ENCODE measurements around the gene TTYH3.
A peak's percentile ranks its signal among the peaks of the same experiment; 100 is the strongest.

- TF ChIP-seq, protein P1, sequence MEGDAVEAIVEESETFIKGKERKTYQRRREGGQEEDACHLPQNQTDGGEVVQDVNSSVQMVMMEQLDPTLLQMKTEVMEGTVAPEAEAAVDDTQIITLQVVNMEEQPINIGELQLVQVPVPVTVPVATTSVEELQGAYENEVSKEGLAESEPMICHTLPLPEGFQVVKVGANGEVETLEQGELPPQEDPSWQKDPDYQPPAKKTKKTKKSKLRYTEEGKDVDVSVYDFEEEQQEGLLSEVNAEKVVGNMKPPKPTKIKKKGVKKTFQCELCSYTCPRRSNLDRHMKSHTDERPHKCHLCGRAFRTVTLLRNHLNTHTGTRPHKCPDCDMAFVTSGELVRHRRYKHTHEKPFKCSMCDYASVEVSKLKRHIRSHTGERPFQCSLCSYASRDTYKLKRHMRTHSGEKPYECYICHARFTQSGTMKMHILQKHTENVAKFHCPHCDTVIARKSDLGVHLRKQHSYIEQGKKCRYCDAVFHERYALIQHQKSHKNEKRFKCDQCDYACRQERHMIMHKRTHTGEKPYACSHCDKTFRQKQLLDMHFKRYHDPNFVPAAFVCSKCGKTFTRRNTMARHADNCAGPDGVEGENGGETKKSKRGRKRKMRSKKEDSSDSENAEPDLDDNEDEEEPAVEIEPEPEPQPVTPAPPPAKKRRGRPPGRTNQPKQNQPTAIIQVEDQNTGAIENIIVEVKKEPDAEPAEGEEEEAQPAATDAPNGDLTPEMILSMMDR (IDR thresholded peaks at IDR 0.05) = no peak
- peak in 1 of 2 donors; percentile 34 for TF ChIP-seq POLR2A (IDR thresholded peaks at IDR 0.05)
Measured at GRCh38 chr7:2635810-2636701, 4.3 kb downstream of the TTYH3 start.

Measured in thyroid gland (tissue), 4 donors.